HG03571 (cell line): ENCODE measurements around the gene MFGE8.
A peak's percentile ranks its signal among the peaks of the same experiment; 100 is the strongest.

Experiments
- ATAC-seq: cut with Tn5 transposase; IDR thresholded peaks from one replicate; pipeline ENCODE4 v1.9.1; 2021; ENCODE audit not compliant: unreplicated experiment

Gene MFGE8

DNA sequence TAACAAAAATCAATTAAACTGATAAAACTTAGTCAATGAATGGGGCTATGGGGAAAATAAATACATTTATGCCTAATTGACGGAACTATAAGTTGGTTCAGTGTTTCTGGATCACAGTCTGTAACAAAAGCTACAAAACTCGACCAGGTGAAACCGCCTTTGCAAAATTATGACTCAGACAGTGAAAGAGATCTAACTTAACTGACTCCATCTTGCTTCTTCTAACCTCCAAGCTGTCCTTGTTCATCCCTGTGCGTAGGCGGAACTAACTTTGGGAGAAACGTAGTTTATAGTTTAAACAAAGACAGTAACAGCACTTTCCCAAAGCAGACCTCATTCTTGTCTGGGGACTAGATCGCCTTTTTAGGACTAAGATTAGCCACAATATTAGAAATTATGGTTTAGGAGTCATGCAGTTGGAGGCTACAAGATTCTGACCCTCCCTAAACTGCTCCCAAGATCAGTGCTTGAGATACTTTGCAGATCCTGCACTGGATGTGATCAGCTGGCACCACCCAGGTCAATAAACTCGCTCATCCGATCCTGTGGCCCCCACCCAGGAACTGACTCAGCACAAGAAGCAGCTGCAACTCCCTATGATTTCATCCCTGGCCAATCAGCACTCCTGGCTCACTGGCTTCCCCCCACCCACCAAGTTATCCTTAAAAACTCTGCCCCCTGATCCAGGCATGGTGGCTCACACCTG is 7.2 kb upstream of the MFGE8 start:
- ATAC-seq, result no peak

GRCh38 chr15:88918738-88919137 is 5.6 kb upstream of the MFGE8 start:
- peak; percentile 46 for ATAC-seq

DNA sequence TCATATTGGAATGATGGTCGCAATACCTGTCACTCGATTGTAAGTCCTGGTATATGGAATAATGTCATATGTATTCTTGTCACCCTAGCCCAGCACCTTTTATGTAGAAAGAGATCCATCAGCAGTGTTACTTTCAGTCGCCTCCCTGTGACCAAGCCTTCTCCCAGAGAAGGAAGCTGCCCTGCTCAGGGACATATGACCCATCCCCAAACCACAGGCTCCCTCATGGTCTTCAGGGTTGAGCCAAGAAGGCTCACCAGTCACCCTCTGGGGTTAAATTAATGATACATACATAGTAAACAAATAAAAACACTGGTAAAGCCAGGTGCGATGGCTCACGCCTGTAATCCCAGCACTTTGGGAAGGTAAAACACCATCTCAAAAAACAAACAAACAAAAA is 4.6 kb upstream of the MFGE8 start:
- no peak for ATAC-seq

GRCh38 chr15:88915354-88915753 is 2.2 kb upstream of the MFGE8 start:
- no peak for ATAC-seq

- ATAC-seq, result no peak
Measured at GRCh38 chr15:88913850-88914169, 631 bp upstream of the MFGE8 start.

DNA sequence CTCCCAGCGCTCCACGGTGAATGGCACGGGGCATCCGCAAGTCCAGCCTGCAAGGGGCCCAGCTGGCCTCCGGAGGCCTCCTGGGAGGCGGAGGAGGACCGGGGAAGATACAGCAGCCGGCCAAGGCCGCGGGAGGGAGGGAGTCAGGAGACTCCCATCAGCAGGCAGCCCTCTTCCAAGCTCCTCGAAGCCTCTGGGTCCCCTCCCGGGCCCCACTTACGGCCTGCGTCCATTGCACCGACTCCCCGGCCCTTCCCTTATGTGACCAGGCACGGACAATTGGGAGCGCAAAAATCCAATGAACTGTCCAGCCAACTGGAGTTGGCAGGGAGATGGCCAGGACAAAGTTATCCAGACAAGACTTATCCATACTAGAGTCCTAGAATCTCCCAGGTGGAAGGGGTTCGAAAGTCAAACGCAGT is 668 bp downstream of the MFGE8 start:
- no peak for ATAC-seq

GRCh38 chr15:88911766-88912118 is 1.4 kb downstream of the MFGE8 start:
- ATAC-seq, result no peak

GRCh38 chr15:88909956-88910831 is 3.0 kb downstream of the MFGE8 start:
- ATAC-seq, result no peak

DNA sequence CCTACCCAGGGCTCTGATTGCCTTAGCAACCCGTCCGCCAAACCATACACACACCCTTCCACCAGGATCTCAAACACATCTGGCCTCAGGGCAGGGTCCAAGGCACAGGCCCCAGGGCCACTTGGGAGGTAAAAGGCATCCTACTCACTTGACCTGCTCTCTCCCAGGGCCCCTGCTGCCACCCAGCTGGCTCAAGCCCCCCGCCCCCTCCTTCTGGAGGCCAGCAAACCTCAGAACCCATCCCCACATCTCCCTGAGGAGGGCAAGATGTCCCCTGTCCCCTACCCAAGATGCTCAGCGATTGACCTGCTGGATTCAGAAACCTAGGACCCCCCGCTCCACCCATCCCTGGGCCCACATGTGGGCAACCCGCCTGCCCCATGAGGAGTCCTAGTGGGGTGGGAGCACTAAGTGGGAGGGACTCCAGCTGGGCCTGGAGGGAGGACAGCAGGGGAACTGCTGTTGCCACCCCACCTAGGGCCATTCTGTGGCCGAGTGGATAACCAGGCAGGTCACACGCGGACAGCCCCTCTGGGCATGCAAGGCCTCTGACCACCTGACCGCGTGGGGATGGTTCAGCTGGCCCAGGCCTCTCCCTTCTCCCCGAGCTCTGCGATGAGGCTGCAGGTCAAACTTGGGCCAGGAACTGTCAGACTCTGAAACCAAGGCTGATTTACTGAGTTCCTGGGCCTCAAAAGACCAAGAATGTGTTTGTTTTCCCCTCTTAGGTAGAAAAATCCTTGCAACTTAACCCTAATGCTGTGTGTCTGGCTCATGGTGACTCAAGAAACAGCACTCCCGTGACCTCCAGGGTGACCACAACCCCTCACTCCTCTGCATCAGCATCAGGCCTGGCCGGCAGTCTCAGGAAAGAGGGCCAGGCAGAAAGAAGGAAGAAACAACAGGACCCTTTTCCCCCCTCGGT is 4.2 kb downstream of the MFGE8 start:
- ATAC-seq, result no peak

GRCh38 chr15:88908123-88908522 is 5.1 kb downstream of the MFGE8 start:
- ATAC-seq, result no peak

DNA sequence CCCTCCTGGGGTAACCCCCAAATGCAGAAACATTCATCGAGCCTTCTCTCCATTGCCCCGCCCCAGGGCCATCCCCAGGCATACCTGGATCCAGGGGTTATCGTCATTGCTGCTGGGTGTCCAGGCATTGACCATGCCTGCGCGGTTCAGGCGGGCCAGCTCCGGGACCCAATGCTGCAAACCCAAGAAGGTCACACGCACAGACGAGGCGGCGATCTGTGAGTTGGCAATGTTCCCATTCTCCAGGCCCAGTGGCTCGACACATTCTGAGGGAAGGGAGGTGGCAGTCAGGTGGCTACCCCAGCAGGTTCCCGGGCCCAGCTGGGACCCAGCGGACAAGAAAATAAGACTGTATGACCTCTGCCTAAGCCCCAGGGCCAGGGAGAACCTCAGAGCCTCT is 6.1 kb downstream of the MFGE8 start:
- ATAC-seq, result no peak

GRCh38 chr15:88906551-88906950 is 6.6 kb downstream of the MFGE8 start:
- no peak for ATAC-seq

- ATAC-seq, result no peak
Measured at GRCh38 chr15:88906130-88906529, 7.0 kb downstream of the MFGE8 start.

DNA sequence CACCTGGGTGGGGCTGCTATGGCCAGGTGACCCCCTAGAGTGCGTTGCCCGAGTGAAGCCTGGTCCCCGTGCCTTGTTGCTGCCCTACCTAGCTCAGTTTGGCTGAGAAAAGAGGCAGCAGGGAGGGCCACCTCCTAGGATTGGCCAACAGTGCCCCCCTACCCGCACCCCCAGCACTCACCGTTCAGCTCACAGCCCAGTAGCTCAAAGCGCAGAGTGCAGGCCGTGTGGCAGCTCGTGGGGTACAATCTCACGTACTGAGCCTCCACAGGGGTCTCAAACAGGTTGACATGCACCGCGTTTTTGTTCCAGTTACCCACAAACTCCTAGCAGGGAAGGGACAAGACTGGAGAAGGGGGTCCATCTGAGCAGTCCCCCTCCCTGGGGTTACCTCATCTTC is 7.6 kb downstream of the MFGE8 start:
- ATAC-seq, result no peak

- ATAC-seq, result peak; percentile 67
Measured at GRCh38 chr15:88904624-88905327, 8.4 kb downstream of the MFGE8 start.

DNA sequence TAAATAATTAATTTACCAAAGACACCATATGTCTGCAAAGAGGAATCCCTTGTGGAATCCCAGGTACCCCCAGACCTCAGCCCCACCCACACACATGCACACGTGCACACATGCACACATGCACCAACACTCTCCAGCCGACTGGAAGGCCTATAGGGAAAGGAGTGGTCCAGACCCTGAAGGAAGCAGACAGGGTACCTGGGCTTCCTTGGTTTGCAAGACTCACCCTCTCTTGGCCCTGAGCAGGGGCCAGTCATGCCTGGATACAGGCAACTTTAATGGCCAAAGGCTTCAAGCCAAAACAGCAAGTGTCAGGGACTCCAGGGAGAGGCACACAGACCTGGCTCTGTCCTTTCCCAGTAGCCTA is 8.9 kb downstream of the MFGE8 start:
- no peak for ATAC-seq

DNA sequence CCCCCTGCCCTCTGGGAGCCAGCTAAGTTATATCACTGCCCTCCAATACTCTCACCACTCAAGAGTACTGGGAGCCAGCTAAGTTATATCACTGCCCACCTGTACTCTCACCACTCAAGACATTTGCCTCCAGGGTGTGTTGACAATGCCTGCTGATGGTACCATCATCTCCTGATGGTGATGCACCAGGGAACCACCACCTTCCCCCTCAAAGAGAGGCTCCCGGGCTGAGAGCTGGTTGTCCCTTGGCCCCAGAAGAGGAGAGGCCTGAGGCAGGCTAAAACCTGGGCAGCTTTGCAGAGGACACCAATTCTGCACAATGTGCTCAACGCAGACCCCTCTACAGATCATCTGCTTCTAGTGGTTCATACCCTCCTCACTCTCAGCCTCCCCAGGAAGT is 10.3 kb downstream of the MFGE8 start:
- no peak for ATAC-seq

GRCh38 chr15:88902221-88902835 is 10.9 kb downstream of the MFGE8 start:
- ATAC-seq, result no peak

- no peak for ATAC-seq
Measured at GRCh38 chr15:88901508-88902220, 11.5 kb downstream of the MFGE8 start.

DNA sequence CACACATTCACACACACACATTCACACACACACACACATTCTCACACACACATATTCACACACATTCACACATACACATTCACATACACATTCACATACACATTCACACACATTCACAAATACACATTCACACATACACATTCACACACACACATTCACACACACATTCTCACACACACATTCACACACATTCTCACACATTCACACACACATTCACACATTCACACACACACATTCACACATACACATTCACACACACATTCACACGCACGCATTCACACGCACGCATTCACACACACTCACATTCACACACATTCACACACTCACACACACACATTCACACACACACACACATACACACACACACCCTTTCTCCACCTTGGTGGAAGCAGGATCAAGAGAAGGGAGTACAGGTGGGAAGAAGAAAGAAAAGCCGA is 12.2 kb downstream of the MFGE8 start:
- no peak for ATAC-seq
